GM18870 (cell line): ENCODE data around the gene PPP1R14B.

Experiments
- ATAC-seq: cut with Tn5 transposase; IDR thresholded peaks from one replicate; pipeline ENCODE4 v1.9.1; 2021; ENCODE audit warnings: moderate library complexity; ENCODE audit not compliant: unreplicated experiment

The PPP1R14B gene

GRCh38 chr11:64231546-64231945 lies 15.2 kb downstream of the PPP1R14B start:
- no peak for ATAC-seq

DNA sequence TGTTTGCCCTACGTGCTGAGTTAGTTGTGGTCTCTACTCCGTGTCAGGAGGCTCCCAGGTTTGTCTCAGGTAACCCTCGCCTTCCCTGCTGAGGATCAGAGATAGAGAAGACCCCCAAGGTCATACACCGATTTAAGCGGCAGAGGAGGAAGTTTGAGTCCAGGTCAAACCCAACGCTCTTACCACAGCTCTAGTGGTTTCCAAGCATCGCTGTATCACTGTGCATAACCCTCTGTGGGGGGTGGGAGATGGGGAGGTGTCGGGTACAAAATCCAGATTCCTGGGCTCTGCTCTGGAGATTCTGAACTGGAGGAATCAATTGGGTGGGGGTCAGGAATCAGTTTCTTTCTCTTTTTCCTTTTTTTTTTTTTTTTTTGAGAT lies 15.8 kb downstream of the PPP1R14B start:
- ATAC-seq, result no peak

DNA sequence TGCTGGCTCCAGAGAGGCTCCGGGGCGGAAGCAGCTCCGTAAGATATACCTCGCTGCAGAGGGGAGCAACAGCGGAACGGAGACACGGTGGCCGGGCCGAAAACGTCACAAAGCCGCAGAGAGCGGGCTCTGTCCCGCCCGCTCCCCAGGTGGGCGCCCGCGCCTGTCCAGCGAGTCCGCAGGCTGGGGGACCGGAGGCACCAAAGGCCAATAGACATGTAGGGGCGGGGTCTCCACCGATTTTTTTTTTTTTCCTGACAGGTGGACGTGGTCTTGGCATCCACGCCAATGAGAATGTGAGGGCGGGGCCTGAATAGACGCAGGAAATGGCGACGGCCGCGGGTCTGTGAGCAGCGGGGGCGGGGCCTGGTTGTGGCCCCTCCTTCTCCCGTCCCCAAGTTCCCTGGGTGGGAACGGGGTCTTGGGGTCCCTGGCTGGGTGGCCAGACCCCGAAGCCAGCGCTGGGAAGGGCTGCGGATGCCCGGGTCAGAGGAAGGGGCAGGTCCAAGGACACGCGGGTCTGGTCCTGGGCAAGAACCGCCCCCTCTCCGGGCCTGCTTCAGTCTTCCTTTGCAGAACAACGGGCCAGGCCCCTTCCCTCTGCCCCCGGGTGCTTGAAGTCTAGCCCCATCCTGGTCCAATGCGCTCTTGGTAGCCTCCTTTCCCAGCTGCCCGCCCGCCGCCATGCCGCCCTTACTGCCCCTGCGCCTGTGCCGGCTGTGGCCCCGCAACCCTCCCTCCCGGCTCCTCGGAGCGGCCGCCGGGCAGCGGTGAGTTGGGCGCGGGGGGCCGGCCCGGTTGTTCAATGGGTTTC lies 16.4 kb downstream of the PPP1R14B start, which contains the start of gene DNAJC4:
DNAJC4 (plus strand) TSS at position 378 of the 814 bp plus-strand sequence; CDS start at position 685, 307 bp downstream.
- peak; percentile 43 for ATAC-seq

GRCh38 chr11:64229744-64230170 lies 17.0 kb downstream of the PPP1R14B start:
- no peak for ATAC-seq

DNA sequence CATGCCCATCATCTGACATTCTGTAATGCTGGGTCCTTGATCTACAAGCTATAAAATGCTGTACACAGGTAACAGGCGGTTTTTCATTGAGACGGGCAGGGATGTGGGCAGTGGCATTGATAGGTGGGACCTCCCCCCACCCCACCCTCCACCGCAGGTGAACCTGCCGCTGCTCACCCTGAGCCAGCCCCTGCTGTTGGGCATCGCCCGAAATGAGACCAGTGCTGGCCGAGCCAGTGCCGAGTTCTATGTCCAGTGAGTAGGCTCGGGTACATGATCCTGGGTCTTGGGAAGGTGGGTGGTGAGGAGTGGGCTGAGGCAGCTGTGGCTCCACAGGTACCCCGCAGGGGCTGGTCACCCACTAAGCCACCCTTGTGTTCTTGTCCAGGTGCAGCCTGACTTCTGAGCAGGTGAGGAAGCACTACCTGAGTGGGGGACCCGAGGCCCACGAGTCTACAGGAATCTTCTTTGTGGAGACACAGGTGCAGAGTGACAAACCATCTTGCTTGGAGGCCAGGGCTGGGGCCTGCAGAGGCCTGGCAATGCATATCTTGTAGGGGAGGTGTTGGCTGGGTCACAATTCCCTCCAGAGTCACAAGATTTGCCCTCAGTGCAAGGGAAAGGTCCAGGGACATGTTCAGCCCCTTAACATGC lies 17.5 kb downstream of the PPP1R14B start:
- ATAC-seq, result no peak

GRCh38 chr11:64227405-64227956 lies 19.3 kb downstream of the PPP1R14B start:
- ATAC-seq, result no peak

DNA sequence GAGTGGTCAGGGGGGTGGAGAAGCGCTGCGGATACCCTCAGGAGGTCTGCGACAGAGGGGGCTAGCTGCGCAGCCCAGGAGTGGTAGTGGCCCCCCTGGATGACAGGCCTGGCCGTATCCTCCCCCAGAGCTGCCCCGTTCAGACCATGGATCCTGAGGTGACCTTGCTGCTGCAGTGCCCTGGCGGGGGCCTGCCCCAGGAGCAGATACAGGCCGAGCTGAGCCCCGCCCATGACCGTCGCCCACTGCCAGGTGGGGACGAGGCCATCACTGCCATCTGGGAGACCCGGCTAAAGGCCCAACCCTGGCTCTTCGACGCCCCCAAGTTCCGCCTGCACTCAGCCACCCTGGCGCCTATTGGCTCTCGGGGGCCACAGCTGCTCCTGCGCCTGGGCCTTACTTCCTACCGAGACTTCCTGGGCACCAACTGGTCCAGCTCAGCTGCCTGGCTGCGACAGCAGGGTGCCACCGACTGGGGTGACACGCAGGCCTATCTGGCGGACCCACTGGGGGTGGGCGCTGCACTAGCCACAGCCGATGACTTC lies 20.2 kb downstream of the PPP1R14B start:
- no peak for ATAC-seq

- no peak for ATAC-seq
Measured at GRCh38 chr11:64225608-64226506, 20.9 kb downstream of the PPP1R14B start, which contains the start of the genes NUDT22 and TRPT1. NUDT22 (plus strand) TSS chr11:64226274; CDS start chr11:64226653, 379 bp downstream. TRPT1 (minus strand) TSS chr11:64226186; CDS start chr11:64225860, 326 bp downstream.

DNA sequence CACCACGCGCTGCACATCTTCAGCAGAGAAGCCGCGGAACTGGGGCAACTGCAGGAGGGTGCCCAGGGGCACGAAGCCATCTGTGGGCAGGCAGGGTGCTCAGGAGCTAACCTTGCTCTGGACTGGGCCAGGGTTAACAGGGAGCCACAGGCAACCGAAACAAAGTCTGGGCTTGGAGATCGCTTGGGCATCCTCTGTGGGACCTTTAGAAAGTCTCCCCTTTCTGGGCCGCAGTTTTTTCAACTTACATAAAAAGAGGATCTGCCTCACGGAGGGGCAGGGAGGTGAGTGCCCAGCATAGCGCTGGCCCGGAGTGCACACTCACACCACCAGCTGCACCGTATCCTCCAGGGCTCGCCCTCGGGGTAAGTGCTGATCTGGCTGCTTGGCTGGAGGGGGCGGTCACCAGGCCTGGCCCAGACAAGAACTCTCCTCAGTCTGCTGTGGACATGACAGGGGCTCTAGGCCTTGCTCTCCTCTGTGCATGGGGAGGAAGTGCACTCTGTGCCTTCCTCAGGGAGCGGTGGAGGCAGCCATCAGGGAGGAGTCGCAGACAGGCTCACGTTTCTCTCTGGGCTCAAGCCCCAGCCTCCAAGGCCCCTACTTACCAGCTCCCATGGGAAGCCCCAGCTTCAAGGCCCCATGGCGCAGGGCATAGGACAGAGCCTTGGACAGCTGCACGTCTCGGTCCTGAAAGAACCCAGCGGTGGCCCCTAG lies 21.7 kb downstream of the PPP1R14B start:
- ATAC-seq, result no peak

DNA sequence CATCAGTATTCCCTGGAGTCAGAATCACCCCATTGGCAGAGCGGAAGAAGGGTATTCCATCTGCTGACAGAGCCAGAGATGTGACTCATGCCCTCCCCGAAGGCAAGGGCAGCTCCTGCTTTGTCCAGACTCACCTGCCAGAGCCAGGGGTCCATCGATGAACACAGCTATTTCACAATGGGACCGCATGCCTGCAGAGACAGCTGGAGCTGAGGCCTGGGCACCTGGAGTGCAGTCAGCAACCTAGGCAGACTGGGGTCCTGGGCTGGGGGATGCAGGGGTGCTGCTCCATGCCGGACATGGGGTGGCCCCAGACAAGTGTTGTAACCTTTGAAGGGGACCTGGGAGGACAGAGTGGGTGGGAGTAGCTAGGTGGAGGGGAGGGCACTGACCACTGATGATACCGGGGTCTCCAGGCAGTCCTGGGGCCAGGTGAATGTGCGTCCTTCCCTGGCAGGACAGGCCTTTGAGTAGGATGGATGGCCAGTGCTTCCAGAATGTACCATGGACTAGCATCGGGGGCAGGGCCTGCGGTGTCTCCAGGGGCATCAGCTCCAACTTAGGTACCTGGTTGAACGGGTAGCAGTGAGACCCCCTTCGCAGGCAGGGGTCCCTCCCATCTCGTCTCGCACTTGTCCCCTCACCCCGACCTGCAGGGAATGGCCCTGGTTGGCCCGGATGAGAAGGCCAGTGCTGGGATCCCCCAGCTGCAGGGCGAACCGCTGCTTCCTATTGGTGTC lies 22.4 kb downstream of the PPP1R14B start:
- no peak for ATAC-seq

DNA sequence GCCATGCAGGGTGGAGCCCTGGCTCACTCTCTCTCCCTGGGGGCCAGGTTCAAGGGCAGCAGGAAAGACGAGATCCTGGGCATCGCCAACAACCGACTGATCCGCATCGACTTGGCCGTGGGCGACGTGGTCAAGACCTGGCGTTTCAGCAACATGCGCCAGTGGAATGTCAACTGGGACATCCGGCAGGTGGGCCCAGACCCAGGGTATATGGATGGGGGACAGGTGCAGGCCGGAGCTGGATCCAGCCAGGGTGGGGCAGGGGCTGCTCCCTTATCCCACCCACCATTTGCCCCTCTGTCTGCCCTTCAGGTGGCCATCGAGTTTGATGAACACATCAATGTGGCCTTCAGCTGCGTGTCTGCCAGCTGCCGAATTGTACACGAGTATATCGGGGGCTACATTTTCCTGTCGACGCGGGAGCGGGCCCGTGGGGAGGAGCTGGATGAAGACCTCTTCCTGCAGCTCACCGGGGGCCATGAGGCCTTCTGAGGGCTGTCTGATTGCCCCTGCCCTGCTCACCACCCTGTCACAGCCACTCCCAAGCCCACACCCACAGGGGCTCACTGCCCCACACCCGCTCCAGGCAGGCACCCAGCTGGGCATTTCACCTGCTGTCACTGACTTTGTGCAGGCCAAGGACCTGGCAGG lies 23.6 kb downstream of the PPP1R14B start:
- no peak for ATAC-seq

DNA sequence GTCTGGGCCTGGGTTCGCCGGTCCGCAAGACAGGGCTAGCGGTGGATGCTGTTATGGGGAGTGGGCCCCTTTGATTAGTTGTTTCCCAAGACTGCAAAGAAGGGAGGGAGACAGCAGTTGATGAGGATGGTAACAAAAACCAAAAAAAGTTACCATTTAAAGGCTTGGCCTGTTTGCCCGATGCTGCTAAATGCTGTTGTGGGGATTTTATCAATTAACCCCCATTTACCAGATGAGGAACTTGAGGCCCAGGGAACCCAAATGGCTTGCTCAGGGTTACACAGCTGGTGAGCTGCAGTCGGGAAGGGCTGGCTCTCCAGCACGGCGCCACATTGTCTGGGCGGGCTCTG lies 24.1 kb downstream of the PPP1R14B start:
- ATAC-seq, result no peak

- no peak for ATAC-seq
Measured at GRCh38 chr11:64220798-64221197, 25.9 kb downstream of the PPP1R14B start.

DNA sequence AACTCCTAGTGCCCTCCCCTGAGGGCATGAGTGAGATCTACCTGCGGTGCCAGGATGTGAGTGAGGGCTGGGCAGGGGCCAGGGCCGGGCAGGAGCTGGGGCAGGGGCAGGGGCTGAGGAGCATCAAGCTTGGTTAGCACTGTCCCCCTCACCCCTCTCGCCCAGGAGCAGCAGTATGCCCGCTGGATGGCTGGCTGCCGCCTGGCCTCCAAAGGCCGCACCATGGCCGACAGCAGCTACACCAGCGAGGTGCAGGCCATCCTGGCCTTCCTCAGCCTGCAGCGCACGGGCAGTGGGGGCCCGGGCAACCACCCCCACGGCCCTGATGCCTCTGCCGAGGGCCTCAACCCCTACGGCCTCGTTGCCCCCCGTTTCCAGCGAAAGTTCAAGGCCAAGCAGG lies 26.5 kb downstream of the PPP1R14B start:
- no peak for ATAC-seq

GRCh38 chr11:64219755-64220154 lies 27.0 kb downstream of the PPP1R14B start:
- no peak for ATAC-seq

DNA sequence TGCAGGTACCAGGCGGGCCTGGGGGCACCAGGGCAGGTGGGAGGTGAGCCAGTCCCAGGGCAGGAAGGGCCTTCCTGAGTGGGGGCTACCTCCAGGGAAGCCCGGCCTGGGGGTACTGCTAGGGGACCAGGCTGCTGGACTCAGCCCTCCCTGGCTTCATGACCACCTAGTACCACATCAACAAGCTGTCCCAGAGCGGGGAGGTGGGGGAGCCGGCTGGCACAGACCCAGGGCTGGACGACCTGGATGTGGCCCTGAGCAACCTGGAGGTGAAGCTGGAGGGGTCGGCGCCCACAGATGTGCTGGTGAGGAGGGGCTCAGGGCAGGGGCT lies 27.4 kb downstream of the PPP1R14B start:
- ATAC-seq, result no peak

DNA sequence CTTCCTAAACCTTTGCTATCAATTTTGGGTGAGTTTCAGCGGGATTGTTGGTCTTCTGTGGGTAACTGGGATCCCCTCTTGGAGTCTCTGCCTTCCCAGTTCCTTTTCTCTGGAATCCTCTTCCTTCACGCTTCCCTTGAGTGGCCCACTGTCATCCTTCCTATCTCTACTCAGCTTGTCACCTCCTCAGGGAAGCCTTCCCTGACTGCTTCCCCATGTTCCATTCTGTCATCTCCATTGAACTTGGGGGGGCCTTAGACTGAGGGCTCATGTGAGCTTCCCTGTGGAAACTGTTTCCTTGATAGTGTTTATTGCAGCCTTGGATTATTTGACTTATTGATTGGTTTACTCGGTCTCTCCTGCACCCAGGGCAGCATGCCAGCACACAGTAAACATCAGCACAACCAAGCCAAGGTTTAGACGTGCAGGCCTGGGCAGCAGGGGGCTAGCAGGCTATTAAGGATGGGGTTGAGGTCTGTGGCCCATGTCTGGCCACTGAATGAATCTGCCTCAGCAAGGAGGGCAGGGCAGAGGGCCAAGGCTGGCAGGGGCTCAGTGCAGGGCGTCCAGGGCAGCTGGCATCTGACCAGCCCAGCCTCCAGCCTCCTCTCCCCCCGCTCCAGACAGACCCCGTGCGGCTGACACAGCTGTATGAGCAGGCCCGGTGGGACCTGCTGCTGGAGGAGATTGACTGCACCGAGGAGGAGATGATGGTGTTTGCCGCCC lies 28.0 kb downstream of the PPP1R14B start:
- no peak for ATAC-seq

DNA sequence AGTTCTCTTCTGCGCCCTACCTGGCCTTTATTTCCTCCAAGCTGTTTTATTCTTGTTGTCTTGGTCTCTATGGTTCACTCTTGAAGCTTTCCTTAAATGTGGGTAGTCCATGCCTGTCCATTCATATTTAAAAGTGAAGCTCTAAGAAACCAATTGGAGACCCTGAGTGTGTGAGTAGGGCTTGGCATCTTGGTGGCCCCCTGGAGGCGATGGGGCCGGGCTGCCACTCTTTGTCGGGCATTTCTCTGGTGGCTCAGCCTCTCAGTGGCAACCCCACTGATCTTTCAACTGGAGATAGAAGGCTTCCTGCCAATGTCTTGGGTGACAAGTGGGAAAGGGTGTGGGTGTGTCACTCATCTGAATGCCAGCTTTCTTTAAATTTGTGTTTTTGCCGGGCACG lies 29.9 kb downstream of the PPP1R14B start:
- ATAC-seq, result no peak
